Measurements from ENCODE around the gene SCUBE1.

The SCUBE1 gene

GRCh38 chr22:43390872-43391271 is 47.7 kb upstream of the SCUBE1 start:
- no peak overlapping the region for H3K4me2 ChIP-seq (ENCODE audit: low read length)
- no peaks in the 10 kb centered on the region for H3K4me1 ChIP-seq (ENCODE audit: insufficient read depth, low read length, severe bottlenecking)
- no peaks in the 10 kb centered on the region for H3K27me3 ChIP-seq (ENCODE audit: insufficient read depth, low read length)
- no peaks in the 10 kb centered on the region for H3K9me2 ChIP-seq (ENCODE audit: low read depth, low read length)
- no peak overlapping the region for H3K27ac ChIP-seq (ENCODE audit: low read depth, low read length, poor library complexity, severe bottlenecking)
- H3K79me2 ChIP-seq (ENCODE audit: insufficient read depth, low read length), result no peaks in the 10 kb centered on the region
- H2AFZ ChIP-seq (ENCODE audit: low read length), result no peak overlapping the region
- no peaks in the 10 kb centered on the region for H3K36me3 ChIP-seq (ENCODE audit: insufficient read depth, low read length)
- no peaks in the 10 kb centered on the region for H4K20me1 ChIP-seq (ENCODE audit: insufficient read depth, low read length)
- H3K4me3 ChIP-seq (ENCODE audit: low read depth, low read length, poor library complexity, severe bottlenecking), result no peak overlapping the region
- H3K9me3 ChIP-seq (ENCODE audit: low read length), result no peaks in the 10 kb centered on the region
- no peak for TF ChIP-seq EZH2 (IDR thresholded peaks at IDR 0.05; ENCODE audit: borderline replicate concordance, low read length)
- no peak for TF ChIP-seq CTCF (IDR thresholded peaks at IDR 0.05; ENCODE audit: low read length)
- no peaks in the 10 kb centered on the region for H3F3A ChIP-seq (ENCODE audit: insufficient read depth, low read length)
- no peak overlapping the region for H3K9ac ChIP-seq (ENCODE audit: low read length)

- H2AFZ ChIP-seq (ENCODE audit: low read length), result no peak overlapping the region
- no peak overlapping the region for H3K27ac ChIP-seq (ENCODE audit: low read depth, low read length, poor library complexity, severe bottlenecking)
- no peak overlapping the region for H3K4me3 ChIP-seq (ENCODE audit: low read depth, low read length, poor library complexity, severe bottlenecking)
- H3K4me1 ChIP-seq (ENCODE audit: insufficient read depth, low read length, severe bottlenecking), result no peaks in the 10 kb centered on the region
- no peaks in the 10 kb centered on the region for H3K27me3 ChIP-seq (ENCODE audit: insufficient read depth, low read length)
- H3F3A ChIP-seq (ENCODE audit: insufficient read depth, low read length), result no peaks in the 10 kb centered on the region
- no peak overlapping the region for H3K4me2 ChIP-seq (ENCODE audit: low read length)
- H3K9me2 ChIP-seq (ENCODE audit: low read depth, low read length), result no peaks in the 10 kb centered on the region
- no peak for TF ChIP-seq CTCF (IDR thresholded peaks at IDR 0.05; ENCODE audit: low read length)
- no peak for TF ChIP-seq EZH2 (IDR thresholded peaks at IDR 0.05; ENCODE audit: borderline replicate concordance, low read length)
- H3K9me3 ChIP-seq (ENCODE audit: low read length), result no peaks in the 10 kb centered on the region
- no peaks in the 10 kb centered on the region for H3K79me2 ChIP-seq (ENCODE audit: insufficient read depth, low read length)
- no peaks in the 10 kb centered on the region for H4K20me1 ChIP-seq (ENCODE audit: insufficient read depth, low read length)
- no peak overlapping the region for H3K9ac ChIP-seq (ENCODE audit: low read length)
- no peaks in the 10 kb centered on the region for H3K36me3 ChIP-seq (ENCODE audit: insufficient read depth, low read length)
Observed at GRCh38 chr22:43390166-43390565, 47.0 kb upstream of the SCUBE1 start.

GRCh38 chr22:43389227-43389836 is 46.2 kb upstream of the SCUBE1 start:
- no peak overlapping the region for H3K9ac ChIP-seq (ENCODE audit: low read length)
- no peak overlapping the region for H3K27ac ChIP-seq (ENCODE audit: low read depth, low read length, poor library complexity, severe bottlenecking)

More at GRCh38 chr22:43389227-43389836, 46.2 kb upstream of the SCUBE1 start:
- Histone ChIP-seq H3K36me3 (ENCODE audit: insufficient read depth, low read length) (no peaks in the 10 kb centered on the region), H3K4me2 (ENCODE audit: low read length) (no peak overlapping the region), H3K4me1 (ENCODE audit: insufficient read depth, low read length, severe bottlenecking) (no peaks in the 10 kb centered on the region), H3K27me3 (ENCODE audit: insufficient read depth, low read length) (no peaks in the 10 kb centered on the region), H2AFZ (ENCODE audit: low read length) (no peak overlapping the region), H3F3A (ENCODE audit: insufficient read depth, low read length) (no peaks in the 10 kb centered on the region), H3K9me2 (ENCODE audit: low read depth, low read length) (no peaks in the 10 kb centered on the region), H3K4me3 (ENCODE audit: low read depth, low read length, poor library complexity, severe bottlenecking) (no peak overlapping the region), H3K79me2 (ENCODE audit: insufficient read depth, low read length) (no peaks in the 10 kb centered on the region), H3K9me3 (ENCODE audit: low read length) (no peaks in the 10 kb centered on the region), H4K20me1 (ENCODE audit: insufficient read depth, low read length) (no peaks in the 10 kb centered on the region)
- TF ChIP-seq CTCF (IDR thresholded peaks at IDR 0.05; ENCODE audit: low read length) (no peak), EZH2 (IDR thresholded peaks at IDR 0.05; ENCODE audit: borderline replicate concordance, low read length) (no peak)

Data from OCI-LY1 (cell line).